LNCaP clone FGC (cell line): ENCODE results near the gene PACSIN3.
"Not testable (repeated sequence)": the region's sequence is repeated elsewhere in the genome, so short reads cannot be mapped to it uniquely, and the experiment has no call there.

Source experiments
- DNase-seq: peaks from one replicate; pipeline ENCODE4 v3.0.0-alpha.2; 2011; ENCODE audit warnings: low read depth
- H3K4me3 ChIP-seq: 2 replicates; pipeline ENCODE4 v1.5.1; 2011; ENCODE audit warnings: mild to moderate bottlenecking, low read depth, low read length, control low read depth
- TF ChIP-seq, protein P1 (sequence below): IDR thresholded peaks from 2 replicates; pipeline ENCODE4 v1.5.1; 2012; ENCODE audit warnings: mild to moderate bottlenecking; ENCODE audit not compliant: control insufficient read depth, insufficient read depth; ENCODE audit errors: extremely low read depth

The PACSIN3 gene

DNA sequence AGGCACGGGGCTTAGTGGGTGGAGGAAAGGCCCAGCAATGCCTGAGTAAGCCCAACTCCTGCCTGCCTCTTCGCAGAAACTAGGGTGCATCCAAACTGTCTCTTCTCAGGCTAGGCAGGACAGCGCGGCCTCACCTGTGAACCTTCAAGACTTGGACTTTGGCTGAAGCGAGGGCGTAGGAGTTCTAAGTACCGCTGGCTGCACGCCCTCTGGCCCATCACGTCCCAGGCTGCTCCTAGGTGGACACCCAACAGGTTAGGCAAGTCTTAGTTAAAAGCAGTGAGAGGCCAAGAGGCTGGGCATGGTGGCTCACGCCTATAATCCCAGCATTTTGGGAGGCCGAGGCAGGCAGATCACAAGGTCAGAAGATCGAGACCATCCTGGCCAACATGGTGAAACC lies 26.7 kb upstream of the PACSIN3 start:
- TF ChIP-seq, protein P1, sequence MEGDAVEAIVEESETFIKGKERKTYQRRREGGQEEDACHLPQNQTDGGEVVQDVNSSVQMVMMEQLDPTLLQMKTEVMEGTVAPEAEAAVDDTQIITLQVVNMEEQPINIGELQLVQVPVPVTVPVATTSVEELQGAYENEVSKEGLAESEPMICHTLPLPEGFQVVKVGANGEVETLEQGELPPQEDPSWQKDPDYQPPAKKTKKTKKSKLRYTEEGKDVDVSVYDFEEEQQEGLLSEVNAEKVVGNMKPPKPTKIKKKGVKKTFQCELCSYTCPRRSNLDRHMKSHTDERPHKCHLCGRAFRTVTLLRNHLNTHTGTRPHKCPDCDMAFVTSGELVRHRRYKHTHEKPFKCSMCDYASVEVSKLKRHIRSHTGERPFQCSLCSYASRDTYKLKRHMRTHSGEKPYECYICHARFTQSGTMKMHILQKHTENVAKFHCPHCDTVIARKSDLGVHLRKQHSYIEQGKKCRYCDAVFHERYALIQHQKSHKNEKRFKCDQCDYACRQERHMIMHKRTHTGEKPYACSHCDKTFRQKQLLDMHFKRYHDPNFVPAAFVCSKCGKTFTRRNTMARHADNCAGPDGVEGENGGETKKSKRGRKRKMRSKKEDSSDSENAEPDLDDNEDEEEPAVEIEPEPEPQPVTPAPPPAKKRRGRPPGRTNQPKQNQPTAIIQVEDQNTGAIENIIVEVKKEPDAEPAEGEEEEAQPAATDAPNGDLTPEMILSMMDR, result no peak
- no peak for DNase-seq
- no peak overlapping the region for H3K4me3 ChIP-seq

DNA sequence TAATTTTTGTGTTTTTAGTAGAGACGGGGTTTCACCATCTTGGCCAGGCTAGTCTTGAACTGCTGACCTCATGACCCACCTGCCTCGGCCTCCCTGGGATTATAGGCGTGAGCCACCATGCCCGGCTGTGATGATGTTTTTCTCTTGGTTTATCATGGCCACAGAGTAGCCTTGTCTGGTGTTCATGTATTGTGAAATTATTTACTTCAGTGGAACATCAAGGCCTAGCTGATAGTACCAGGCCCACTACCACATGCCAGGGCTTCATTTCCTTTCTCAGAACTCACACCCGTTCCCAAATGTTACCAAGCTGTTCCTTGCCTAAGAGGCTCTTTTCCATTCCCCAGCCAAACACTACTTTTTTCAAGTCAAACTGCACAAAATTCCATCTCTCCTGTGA lies 22.4 kb upstream of the PACSIN3 start:
- DNase-seq, result no peak
- TF ChIP-seq, protein P1, result no peak
- H3K4me3 ChIP-seq, result no peak overlapping the region

DNA sequence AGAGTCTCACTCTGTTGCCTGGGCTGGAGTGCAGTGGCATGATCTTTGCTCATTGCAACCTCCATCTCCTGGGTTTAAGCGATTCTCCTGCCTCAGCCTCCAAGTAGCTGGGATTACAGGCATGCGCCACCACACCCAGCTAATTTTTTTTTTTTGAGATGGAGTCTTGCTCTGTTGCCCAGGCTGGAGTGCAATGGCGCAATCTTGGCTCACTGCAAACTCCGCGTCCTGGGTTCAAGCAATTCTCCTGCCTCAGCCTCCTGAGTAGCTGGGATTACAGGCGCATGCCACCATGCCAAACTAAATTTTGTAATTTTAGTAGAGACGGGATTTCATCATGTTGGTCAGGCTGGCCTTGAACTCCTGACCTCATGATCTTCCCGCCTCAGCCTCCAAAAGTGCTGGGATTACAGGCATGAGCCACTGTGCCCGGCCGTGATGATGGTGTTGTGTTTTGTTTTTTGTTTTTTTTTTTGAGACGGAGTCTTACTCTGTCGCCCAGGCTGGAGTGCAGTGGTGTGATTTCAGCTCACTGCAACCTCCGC lies 21.8 kb upstream of the PACSIN3 start:
- not testable (repeated sequence) for DNase-seq, H3K4me3 ChIP-seq

DNA sequence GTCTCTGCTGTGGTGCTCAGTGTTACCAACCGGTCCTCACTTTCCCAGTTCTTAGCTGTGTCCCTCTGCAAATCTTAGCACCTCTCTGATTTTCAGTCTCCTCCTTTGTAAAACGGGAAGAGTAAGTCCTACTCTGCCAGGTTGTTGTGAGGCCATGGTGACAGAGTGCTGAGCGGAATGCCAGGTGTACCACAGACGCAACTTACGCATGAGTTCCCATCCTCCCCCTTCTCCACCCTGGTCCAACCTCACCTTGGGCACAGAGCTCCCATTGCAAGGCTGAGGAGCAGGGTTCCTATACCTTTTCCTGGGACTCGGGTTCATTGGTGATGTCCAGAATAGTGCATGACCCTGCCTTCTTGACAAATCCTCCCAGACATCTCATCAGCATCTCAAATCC lies 21.2 kb upstream of the PACSIN3 start:
- H3K4me3 ChIP-seq, result no peak overlapping the region
- TF ChIP-seq, protein P1, result no peak

DNA sequence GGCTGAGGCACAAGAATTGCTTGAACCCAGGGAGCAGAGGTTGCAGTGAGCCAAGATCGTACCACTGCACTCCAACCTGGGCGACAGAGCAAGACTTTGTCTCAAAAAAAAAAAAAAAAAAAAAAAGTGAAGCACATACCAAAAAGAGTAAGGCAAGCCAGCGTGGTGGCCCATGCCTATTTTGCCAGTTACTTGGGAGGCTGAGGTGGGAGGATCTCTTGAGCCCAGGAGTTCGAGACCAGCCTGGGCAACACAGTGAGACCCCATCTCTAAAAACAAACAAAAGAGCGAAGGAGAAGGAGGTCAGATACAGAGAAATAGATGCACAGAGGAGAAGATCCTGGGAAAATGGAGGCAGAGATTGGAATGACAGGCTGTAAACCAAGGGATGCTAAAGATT lies 20.3 kb upstream of the PACSIN3 start:
- DNase-seq, H3K4me3 ChIP-seq: not testable (repeated sequence)

More for the DNA sequence above, 21.2 kb upstream of the PACSIN3 start:
- no peak for DNase-seq

DNA sequence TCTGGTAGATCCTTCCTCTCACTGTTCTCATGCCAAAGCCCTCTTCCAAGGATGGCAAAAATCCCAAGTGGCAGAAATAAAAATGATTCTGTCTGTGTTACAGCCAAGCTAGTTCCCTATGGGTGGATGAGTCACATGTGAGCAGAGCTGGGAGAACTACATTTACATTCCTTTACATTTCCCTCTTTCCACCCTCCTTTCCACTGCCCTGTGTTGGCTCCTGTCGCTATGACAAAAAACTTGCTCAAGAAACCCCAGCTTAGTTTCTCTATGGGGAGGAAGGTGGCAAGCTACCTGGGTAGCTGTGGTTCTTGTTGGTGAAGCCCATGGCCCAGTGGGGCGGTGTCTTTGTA lies 18.4 kb upstream of the PACSIN3 start:
- no peak overlapping the region for H3K4me3 ChIP-seq
- TF ChIP-seq, protein P1, result no peak
- no peak for DNase-seq

DNA sequence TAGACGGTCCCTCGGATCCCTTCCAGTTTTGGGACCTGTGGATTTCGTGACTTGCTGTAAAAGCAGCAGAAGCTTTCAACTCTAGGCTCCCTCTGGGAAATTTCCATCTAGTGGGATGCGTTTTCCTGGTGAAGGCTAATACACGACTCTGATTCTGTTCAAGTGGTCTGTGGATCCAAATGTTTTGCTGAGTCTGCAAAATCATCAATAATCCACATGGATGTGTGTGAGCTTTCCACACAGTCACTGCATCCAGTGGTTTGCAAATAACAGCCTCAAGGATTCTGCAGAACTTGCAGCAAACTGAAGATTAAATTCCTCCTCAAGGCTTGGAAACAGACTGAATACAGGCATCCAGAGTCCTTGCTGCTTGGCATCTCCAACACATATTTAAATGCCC lies 16.3 kb upstream of the PACSIN3 start:
- TF ChIP-seq, protein P1, result no peak
- no peak overlapping the region for H3K4me3 ChIP-seq
- DNase-seq, result no peak

DNA sequence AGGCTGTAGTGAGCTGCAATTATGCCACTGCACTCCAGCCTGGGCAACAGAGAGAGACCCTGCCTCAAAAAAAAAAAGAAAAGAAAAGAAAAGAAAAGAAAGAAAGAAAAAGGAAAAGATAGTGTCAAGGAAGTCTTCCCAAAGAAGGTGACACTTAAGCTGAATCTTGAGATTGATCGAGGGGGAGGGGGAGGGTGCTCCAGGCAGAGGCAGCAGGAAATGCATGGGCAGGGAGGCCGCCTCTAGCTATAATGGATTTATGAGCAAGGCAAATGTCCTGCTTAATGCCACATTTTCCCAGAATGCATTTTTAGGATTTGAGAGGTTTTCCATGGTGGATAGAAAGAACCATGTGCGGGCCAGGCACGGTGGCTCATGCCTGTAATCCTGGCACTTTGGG lies 14.8 kb upstream of the PACSIN3 start:
- TF ChIP-seq, protein P1, result no peak
- H3K4me3 ChIP-seq, result no peak overlapping the region

DNA sequence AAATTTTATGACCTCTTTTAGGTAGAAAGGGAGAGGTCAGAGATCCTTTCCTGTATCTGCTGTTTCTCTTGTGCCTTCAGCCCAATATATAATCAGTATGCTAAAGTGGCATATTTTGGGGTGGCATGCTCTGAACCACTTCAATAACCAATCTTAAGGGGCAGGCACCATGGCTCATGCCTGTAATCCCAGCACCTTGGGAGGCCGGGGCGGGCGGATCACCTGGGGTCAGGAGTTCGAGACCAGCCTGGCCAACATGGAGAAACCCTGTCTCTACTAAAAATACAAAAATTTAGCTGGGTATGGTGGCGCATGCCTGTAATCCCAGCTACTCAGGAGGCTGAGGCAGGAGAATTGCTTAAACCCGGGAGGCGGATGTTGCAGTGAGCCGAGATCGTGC lies 11.9 kb upstream of the PACSIN3 start:
- DNase-seq, H3K4me3 ChIP-seq: not testable (repeated sequence)

More for the DNA sequence above, 14.8 kb upstream of the PACSIN3 start:
- DNase-seq, result no peak
